HG02970 (cell line): ENCODE results near the gene TUFT1.
"Not testable (repeated sequence)": the region's sequence is repeated elsewhere in the genome, so short reads cannot be mapped to it uniquely, and the experiment has no call there.

ENCODE experiments used
- ATAC-seq: cut with Tn5 transposase; IDR thresholded peaks from one replicate; pipeline ENCODE4 v1.9.1; 2021; ENCODE audit warnings: mild to moderate bottlenecking, moderate library complexity, moderate number of reproducible peaks; ENCODE audit not compliant: unreplicated experiment, low FRiP score

The TUFT1 gene

DNA sequence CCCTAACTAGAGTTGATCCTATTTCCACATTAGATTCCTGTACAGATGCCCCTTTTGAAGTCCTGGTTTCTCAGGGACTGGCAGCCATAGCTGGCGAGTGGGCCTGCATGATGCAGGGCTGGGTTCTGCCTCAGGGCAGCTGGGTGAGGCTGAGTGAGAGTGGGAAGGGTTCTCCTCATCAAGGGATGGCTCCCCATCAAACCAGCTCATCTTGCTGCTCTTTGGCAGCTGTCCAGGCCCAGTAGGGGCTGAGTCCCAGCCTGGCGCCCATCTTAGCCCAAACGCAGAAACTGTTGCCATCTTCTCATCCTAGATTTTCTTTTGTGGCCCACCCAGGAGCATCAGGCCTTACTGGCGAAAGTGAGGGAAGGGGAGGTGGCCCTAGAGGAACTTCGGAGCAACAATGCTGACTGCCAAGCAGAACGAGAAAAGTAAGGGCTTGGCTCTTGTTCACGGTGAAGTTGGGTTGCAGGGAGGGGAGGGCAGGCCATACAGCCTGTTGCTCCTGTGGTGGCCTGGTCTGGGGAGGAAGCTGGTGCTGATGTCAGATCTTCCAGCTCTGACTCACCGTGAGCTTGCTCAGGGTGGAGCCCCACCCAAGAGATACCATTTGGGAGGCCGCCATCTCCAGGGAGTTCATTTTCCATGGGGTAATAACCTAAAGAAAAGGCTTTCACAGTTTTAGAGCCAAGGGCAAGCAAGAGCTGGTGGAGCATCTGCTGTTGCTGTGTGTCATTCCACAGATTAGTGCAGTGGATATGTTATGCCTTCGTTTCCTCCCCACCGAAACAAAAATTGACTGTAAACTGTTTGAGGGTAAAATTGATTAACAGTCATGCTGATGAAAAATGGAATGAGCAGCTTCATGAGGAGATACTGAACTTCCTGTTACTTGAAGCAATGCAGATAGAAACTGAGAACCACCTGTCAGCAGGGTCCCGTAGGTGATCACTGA, 34.7 kb downstream of the TUFT1 start:
- no peak for ATAC-seq

GRCh38 chr1:151577173-151577572, 37.1 kb downstream of the TUFT1 start:
- ATAC-seq, result no peak

DNA sequence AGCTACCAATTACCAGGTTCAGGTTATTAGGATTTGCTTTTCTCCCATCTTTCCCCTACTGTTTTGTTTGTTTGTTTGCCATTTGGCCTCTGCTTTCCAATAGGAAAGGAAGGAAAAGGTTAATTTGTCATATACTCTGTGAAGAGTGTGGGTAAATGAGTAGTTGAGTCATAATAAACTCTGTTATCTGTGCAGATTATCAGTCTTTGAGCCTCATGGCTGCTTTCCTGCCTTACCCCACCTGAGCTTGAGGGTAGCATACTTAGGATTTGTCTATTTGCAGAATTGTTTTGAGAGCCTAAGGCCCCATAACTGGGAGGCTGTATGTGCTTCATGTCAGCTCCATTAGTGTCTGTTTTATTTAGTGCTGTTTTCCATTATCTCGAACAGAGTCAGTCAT, 38.8 kb downstream of the TUFT1 start:
- no peak for ATAC-seq

- no peak for ATAC-seq
Measured at GRCh38 chr1:151579436-151580225, 39.5 kb downstream of the TUFT1 start.

GRCh38 chr1:151581451-151581850, 41.3 kb downstream of the TUFT1 start:
- no peak for ATAC-seq

DNA sequence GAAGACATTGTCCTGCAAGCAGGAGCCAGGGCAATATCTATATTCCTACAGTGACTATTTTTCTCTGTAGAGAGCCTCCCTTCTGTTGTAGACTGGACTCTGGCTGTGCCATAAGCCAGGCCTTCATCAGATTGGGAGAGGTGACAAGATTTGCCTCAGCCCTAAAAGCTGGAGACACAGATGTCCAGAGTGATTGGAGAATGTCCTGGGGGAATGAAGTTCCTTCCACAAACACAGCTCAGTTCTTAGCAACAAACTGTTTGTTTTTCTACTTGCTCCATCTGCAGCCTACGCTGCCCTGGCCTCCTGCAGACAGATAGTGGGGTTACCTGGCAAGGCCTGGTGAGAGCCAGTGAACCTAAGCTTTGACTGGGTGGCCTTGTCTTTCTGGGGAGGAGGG, 41.8 kb downstream of the TUFT1 start:
- no peak for ATAC-seq

DNA sequence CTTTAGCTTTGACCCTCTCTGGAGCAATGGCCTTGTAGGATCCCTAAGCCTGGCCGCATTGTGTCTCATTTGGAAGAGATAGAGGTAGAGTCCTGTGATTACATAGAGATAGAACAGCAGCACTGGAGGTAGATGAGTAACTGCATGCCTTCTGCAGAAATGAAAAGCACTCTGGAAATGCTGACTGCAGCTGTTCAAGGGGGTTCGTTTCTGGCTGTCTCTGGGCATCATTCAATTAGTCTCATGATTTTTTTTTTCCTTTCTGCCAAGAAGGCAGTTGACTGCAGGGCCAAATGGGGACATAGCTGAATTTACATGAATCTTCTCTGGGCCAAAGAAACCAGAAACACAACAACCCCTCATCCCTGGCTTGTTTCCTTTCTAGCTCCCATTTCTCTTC, 43.7 kb downstream of the TUFT1 start:
- ATAC-seq, result no peak

- no peak for ATAC-seq
Measured at GRCh38 chr1:151584278-151584677, 44.2 kb downstream of the TUFT1 start.

- ATAC-seq, result no peak
Measured at GRCh38 chr1:151584780-151585179, 44.7 kb downstream of the TUFT1 start.

- ATAC-seq, result no peak
Measured at GRCh38 chr1:151585622-151586021, 45.5 kb downstream of the TUFT1 start.

DNA sequence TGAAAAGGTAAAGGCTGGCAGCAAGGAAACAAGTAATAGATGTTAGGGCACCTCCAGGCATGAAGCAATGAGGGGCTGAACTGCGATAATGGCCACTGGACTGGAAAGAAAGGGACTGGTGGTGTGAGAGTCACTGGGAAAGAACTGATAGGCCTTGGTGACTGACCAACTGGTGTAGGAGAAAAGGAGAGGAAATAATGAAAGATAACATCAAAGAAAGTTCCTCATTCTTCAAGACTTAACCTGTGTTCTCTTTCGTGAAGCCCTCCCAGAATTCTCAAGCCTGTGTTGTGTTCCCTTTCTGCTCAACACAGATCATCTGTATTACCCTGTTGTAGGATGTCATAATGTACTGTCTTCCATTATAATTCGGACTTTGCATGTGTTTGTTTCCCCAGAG, 50.9 kb downstream of the TUFT1 start:
- ATAC-seq, result no peak

DNA sequence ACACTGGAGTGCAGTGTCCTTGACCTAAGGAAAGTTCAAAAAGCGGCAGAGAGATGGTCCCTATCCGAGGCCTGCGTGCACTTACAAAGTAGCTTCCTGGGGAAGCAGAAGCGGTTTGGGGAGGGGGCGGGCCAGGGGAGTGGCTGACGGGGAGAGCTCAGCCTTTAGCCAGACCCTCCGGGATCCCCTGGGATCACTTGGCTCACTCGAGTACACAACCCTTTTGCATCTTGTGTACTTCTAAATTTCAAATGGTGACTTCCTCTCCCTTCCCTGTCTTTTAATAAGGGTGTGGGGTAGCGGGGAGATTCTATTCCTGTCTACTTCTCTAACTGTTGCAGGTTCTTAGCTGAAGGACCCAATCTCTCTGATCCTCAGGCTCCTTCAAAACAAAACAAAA, 53.6 kb downstream of the TUFT1 start:
- ATAC-seq, result no peak

DNA sequence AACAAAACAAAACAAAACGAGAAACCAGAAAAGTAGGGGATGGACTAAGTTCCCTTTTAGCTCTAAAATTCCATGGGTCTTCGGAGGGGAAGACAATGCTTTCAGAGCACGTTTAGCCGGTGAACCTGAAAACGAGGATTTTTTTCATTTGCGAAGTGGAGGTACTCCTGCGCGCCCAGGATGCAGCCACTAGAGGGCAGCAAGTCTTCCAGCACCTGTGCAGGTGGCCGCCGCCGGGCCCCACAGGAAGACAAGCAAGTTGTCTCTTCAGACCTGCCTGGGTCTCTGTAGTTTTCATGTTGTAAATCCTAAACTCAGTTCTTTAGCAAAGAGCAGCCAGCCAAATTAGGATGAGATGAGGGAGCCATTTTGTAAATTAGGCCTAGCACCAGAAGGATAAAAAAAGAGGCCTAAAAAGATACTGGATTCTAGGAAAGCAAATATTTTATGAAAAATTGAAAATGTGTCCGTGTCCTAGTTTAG, 54.1 kb downstream of the TUFT1 start:
- ATAC-seq, result no peak

GRCh38 chr1:151596166-151596953, 56.3 kb downstream of the TUFT1 start:
- no peak for ATAC-seq

DNA sequence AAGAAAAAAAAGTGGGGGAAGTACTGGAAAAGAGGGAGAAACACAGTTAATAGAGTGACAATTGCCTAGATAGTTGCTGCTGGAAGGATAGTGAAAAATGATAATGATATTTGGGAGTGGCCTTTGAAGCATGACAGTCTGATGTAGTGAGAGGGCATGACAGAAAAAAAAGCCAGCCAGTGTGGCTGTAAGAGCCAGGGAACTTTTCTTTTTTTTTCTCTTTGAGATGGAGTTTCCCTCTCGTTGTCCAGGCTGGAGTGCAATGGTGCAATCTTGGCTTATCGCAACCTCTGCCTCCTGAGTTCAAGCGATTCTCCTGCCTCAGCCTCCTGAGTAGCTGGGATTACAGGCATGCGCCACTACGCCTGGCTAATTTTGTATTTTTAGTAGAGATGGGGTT, 62.4 kb downstream of the TUFT1 start:
- ATAC-seq, result not testable (repeated sequence)

GRCh38 chr1:151604291-151604690, 64.2 kb downstream of the TUFT1 start:
- no peak for ATAC-seq

- no peak for ATAC-seq
Measured at GRCh38 chr1:151606384-151606783, 66.3 kb downstream of the TUFT1 start.

- no peak for ATAC-seq
Measured at GRCh38 chr1:151606857-151607256, 66.7 kb downstream of the TUFT1 start.

DNA sequence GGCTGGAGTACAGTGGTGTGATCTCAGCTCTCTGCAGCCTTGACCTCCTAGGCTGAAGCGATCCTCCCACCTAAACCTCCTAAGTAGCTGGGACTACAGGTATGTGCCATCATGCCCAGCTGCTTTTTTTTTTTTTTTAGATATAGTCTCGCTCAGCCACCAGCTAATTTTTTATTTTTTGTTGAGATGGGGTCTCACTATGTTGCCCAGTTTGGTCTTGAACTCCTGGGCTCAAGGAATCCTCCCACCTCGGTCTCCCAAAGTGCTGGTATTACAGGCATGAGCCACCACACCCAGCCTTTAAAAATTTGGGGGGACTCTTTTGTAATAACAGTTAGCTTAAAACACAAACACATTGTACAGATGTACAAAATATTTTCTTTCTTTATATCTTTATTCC, 70.0 kb downstream of the TUFT1 start:
- no peak for ATAC-seq

DNA sequence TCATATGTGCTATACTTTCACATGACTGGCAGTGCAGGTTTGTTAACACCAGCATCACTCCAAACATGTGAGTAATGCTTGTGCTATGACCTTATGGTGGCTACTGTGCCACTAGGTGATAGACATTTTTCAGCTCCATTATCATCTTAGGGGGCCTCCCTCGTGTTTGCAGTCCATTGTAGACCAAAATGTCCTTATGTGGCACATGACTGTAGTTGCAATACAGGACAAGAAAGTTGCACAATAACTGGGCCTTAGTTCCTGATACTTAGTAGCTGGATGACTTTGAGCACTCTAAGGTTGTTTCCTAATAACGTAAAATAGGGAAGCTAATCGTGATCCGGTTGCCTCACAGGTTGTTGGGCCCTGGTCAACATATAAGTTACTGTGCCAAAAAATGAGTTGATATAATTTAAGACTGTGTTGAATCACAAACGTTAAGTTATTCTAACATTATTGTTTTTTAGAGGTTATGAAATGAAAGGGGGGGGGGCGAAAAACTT, 71.2 kb downstream of the TUFT1 start:
- ATAC-seq, result no peak
